ENCODE measurements around the gene CD3D. TPM values are rescaled to one million over a fixed set of nuclear protein-coding genes. Genes with fewer than 3 reads are reported as not detected.

CD3D gene
- total and polyA plus RNA-seq, 2 of the 4 experiments (the other 2 are of a cell fraction) = not detected

GRCh38 chr11:118311518-118311917 lies 31.0 kb downstream of the CD3D start:
- Histone ChIP-seq H3K4ac (ENCODE audit: low read depth, low read length) (no peak overlapping the region), H2AK9ac (replicated peaks; ENCODE audit: low read depth, low read length, poor library complexity) (no peak overlapping the region), H3K27me3 (ENCODE audit: control insufficient read depth, insufficient read depth, low read length) (peaks cover 16% of the 10 kb centered on the region; the same call in 1 of the 2 replicates), H3K56ac (ENCODE audit: extremely low read depth, insufficient read depth, low read length) (no peak overlapping the region), H2AK5ac (ENCODE audit: low read depth, low read length) (no peak overlapping the region), H2BK5ac (ENCODE audit: low read depth, low read length, poor library complexity, severe bottlenecking) (no peak overlapping the region), H2BK15ac (ENCODE audit: low read depth, low read length) (no peak overlapping the region), H4K5ac (ENCODE audit: low read depth, low read length) (no peak overlapping the region), H3K36me3 (ENCODE audit: control insufficient read depth, insufficient read depth, low read length) (no peaks in the 10 kb centered on the region), H3K4me2 (ENCODE audit: low read depth, low read length) (no peak overlapping the region), H3K9me1 (ENCODE audit: insufficient read depth, low read length) (no peaks in the 10 kb centered on the region), H3K4me3 (ENCODE audit: insufficient read depth, low read depth, low read length) (no peak overlapping the region), H4K91ac (ENCODE audit: insufficient read depth, low read depth, low read length) (no peak overlapping the region), H4K20me1 (ENCODE audit: insufficient read depth, low read length) (no peaks in the 10 kb centered on the region), H3K9me3 (ENCODE audit: control insufficient read depth, insufficient read depth, low read length) (no peaks in the 10 kb centered on the region), H2BK20ac (ENCODE audit: low read depth, low read length) (no peak overlapping the region), H3K14ac (replicated peaks; ENCODE audit: low read depth, low read length) (no peak overlapping the region), H3K4me1 (ENCODE audit: control insufficient read depth, insufficient read depth, low read length) (no peaks in the 10 kb centered on the region), H2BK120ac (ENCODE audit: low read depth, low read length) (no peak overlapping the region), H3K23ac (ENCODE audit: low read depth, low read length) (no peak overlapping the region), H3K27ac (ENCODE audit: insufficient read depth, low read length) (no peak overlapping the region), H3K9ac (ENCODE audit: low read depth, low read length) (no peak overlapping the region), H3K79me1 (ENCODE audit: low read depth in 1 of 2, low read length in 2 of 2) (no peaks in the 10 kb centered on the region), H2AFZ (replicated peaks; ENCODE audit: low read length, poor library complexity) (no peak overlapping the region), H3K18ac (ENCODE audit: low read depth, low read length) (no peak overlapping the region), H4K8ac (ENCODE audit: low read depth in 2 of 2, low read length in 2 of 2) (no peak overlapping the region)
- dilution Hi-C loops (cut with HindIII; ENCODE audit: low sequenced_read_pairs, unreplicated experiment) (no loop called here), in situ Hi-C loops (cut with MboI; ENCODE audit: low sequenced_read_pairs) (no loop called here), intact Hi-C loops (cut with micrococcal nuclease) (no loop called here)
- ChIA-PET CTCF (no interaction called here), POLR2A (ENCODE audit: unreplicated experiment) (no interaction called here)
- TF ChIP-seq USF2 (IDR thresholded peaks at IDR 0.05; ENCODE audit: low read depth, low read length) (no peak), RAD21 (IDR thresholded peaks at IDR 0.05; ENCODE audit: low read length) (no peak), CTCF (conservative IDR thresholded peaks at IDR 0.05; ENCODE audit: low read depth, low read length) (no peak), MAZ (IDR thresholded peaks at IDR 0.05; ENCODE audit: borderline replicate concordance, low read depth, low read length) (no peak), MAFK (IDR thresholded peaks at IDR 0.05; ENCODE audit: low read depth, low read length) (no peak), POLR2A (IDR thresholded peaks at IDR 0.05; ENCODE audit: low read depth, low read length) (no peak), RFX5 (IDR thresholded peaks at IDR 0.05; ENCODE audit: low read depth, low read length) (no peak), NFE2L2 (IDR thresholded peaks at IDR 0.05; ENCODE audit: low read depth, low read length) (no peak), SMC3 (IDR thresholded peaks at IDR 0.05; ENCODE audit: low read depth, low read length) (no peak), CEBPB (IDR thresholded peaks at IDR 0.05; ENCODE audit: low read depth, low read length) (no peak), FOS (IDR thresholded peaks at IDR 0.05; ENCODE audit: low read depth, low read length) (no peak), BHLHE40 (IDR thresholded peaks at IDR 0.05; ENCODE audit: low read depth, low read length) (no peak), RCOR1 (IDR thresholded peaks at IDR 0.05; ENCODE audit: insufficient replicate concordance, low read length) (no peak), MXI1 (IDR thresholded peaks at IDR 0.05; ENCODE audit: borderline replicate concordance, low read depth, low read length) (no peak)
- WGBS, 2 experiments (ENCODE audit: extremely low coverage in 2 of 2, insufficient read length in 1 of 2) = no CpG with 5 or more reads among the region's 4 CpGs
- no TSS peak for BruUV-seq (replicated peaks)
- ATAC-seq (ENCODE audit: low read depth) (no peak), DNase-seq (no peak)
